Liver (tissue), 9 donors: ENCODE results near the gene RNFT2. TPM values are rescaled to one million over a fixed set of nuclear protein-coding genes. Genes with fewer than 3 reads are reported as not detected.

Experiments used
- DNase-seq: peaks from one replicate; pipeline ENCODE4 v3.0.0-alpha.2; 2017; ENCODE audit warnings: low spot score
- H3K27ac ChIP-seq, 2 donors: one replicate each; pipeline ENCODE4 v1.7.0; 2013; ENCODE audit warnings: inconsistent platforms in 2 of 2, low read length in 2 of 2, control low read depth in 1 of 2, low read depth in 1 of 2, mild to moderate bottlenecking in 1 of 2
- H3K27me3 ChIP-seq, 4 donors: one replicate each; pipeline versions ENCODE4 v1.6.1 to v1.7.0; 2013; ENCODE audit warnings: low read length in 3 of 4, inconsistent platforms in 1 of 4, mild to moderate bottlenecking in 1 of 4, moderate library complexity in 1 of 4; ENCODE audit not compliant: control insufficient read depth in 4 of 4, insufficient read depth in 4 of 4
- H3K36me3 ChIP-seq, 4 donors: one replicate each; pipeline versions ENCODE4 v1.6.1 to v1.7.0; 2013; ENCODE audit warnings: low read length in 3 of 4, mild to moderate bottlenecking in 3 of 4, low read depth in 1 of 4, moderate library complexity in 1 of 4; ENCODE audit not compliant: control insufficient read depth in 4 of 4, insufficient read depth in 3 of 4
- H3K4me1 ChIP-seq, 4 donors: one replicate each; pipeline versions ENCODE4 v1.6.1 to v1.7.0; 2013; ENCODE audit warnings: low read length in 3 of 4, mild to moderate bottlenecking in 3 of 4, moderate library complexity in 1 of 4; ENCODE audit not compliant: control insufficient read depth in 4 of 4, insufficient read depth in 4 of 4
- H3K4me3 ChIP-seq, 3 donors: one replicate each; pipeline versions ENCODE4 v1.6.1 to v1.7.0; 2013; ENCODE audit warnings: low read length in 3 of 3, control low read depth in 1 of 3, low read depth in 1 of 3, mild to moderate bottlenecking in 1 of 3
- H3K9ac ChIP-seq, 2 donors: one replicate each; pipeline ENCODE4 v1.7.0; 2013; ENCODE audit warnings: low read length in 2 of 2, mild to moderate bottlenecking in 2 of 2, moderate library complexity in 2 of 2, control low read depth in 1 of 2, low read depth in 1 of 2
- H3K9me3 ChIP-seq, 4 donors: one replicate each; pipeline versions ENCODE4 v1.6.1 to v1.7.0; 2013; ENCODE audit warnings: low read length in 3 of 4; ENCODE audit not compliant: control insufficient read depth in 4 of 4
- ATF3 ChIP-seq: IDR thresholded peaks from 2 replicates; pipeline ENCODE4 v1.6.1; 2016; ENCODE audit warnings: antibody characterized with exemption
- CTCF ChIP-seq: fragments of 150-350 bp; IDR thresholded peaks from 2 replicates; pipeline ENCODE4 v1.5.1; 2017; ENCODE audit warnings: improper control_type of control experiment, low read depth, low read length; ENCODE audit not compliant: missing input control
- EGR1 ChIP-seq, 2 donors: IDR thresholded peaks; 2 replicates each; pipeline ENCODE4 v1.6.1; 2016 to 2018; ENCODE audit warnings: antibody characterized with exemption in 2 of 2, low read depth in 2 of 2
- FOXA1 ChIP-seq: IDR thresholded peaks from 2 replicates; pipeline ENCODE4 v1.6.1; 2016; ENCODE audit warnings: antibody characterized with exemption
- FOXA2 ChIP-seq: IDR thresholded peaks from 2 replicates; pipeline ENCODE4 v1.6.1; 2016; ENCODE audit warnings: antibody characterized with exemption
- GABPA ChIP-seq, 2 donors: IDR thresholded peaks in 1 of 2; conservative IDR thresholded peaks in 1 of 2; 2 replicates each; pipeline ENCODE4 v1.6.1; 2016; ENCODE audit warnings: antibody characterized with exemption in 2 of 2, mild to moderate bottlenecking in 1 of 2, moderate library complexity in 1 of 2
- HNF4A ChIP-seq, 2 donors: conservative IDR thresholded peaks; 2 replicates each; pipeline ENCODE4 v1.6.1; 2016; ENCODE audit warnings: antibody characterized with exemption in 2 of 2, mild to moderate bottlenecking in 2 of 2
- HNF4G ChIP-seq: IDR thresholded peaks from 2 replicates; pipeline ENCODE4 v1.6.1; 2016; ENCODE audit warnings: antibody characterized with exemption
- MAX ChIP-seq: IDR thresholded peaks from 2 replicates; pipeline ENCODE4 v1.6.1; 2016; ENCODE audit warnings: antibody characterized with exemption
- NR2F2 ChIP-seq: IDR thresholded peaks from 2 replicates; pipeline ENCODE4 v1.6.1; 2016; ENCODE audit warnings: antibody characterized with exemption
- RAD21 ChIP-seq, 2 donors: IDR thresholded peaks; 2 replicates each; pipeline ENCODE4 v1.6.1; 2016; ENCODE audit warnings: antibody characterized with exemption in 2 of 2, mild to moderate bottlenecking in 2 of 2
- REST ChIP-seq: IDR thresholded peaks from 2 replicates; pipeline ENCODE4 v1.6.1; 2016; ENCODE audit warnings: antibody characterized with exemption, mild to moderate bottlenecking
- RXRA ChIP-seq, 2 donors: IDR thresholded peaks; 2 replicates each; pipeline ENCODE4 v1.6.1; 2017 to 2018; ENCODE audit warnings: antibody characterized with exemption in 2 of 2, mild to moderate bottlenecking in 1 of 2
- SP1 ChIP-seq: IDR thresholded peaks from 2 replicates; pipeline ENCODE4 v1.6.1; 2018; ENCODE audit warnings: antibody characterized with exemption, mild to moderate bottlenecking
- TAF1 ChIP-seq: conservative IDR thresholded peaks from 2 replicates; pipeline ENCODE4 v1.6.1; 2016; ENCODE audit warnings: antibody characterized with exemption, mild to moderate bottlenecking
- YY1 ChIP-seq: IDR thresholded peaks from 2 replicates; pipeline ENCODE4 v1.6.1; 2016; ENCODE audit warnings: antibody characterized with exemption, mild to moderate bottlenecking
- ZBTB33 ChIP-seq: IDR thresholded peaks from 2 replicates; pipeline ENCODE4 v1.6.1; 2016; ENCODE audit warnings: antibody characterized with exemption
- WGBS: extraction: QIAGEN DNeasy Blood & Tissue Kit; methylation state at CpG from one replicate; pipeline ENCODE4 v1.1.7; 2013; 5-methylcytosine and 5-hydroxymethylcytosine counted together
- polyA plus RNA-seq, 2 donors: library from polyadenylated mRNA; stranded (reverse) in 1 of 2; unstranded in 1 of 2; fragments of 200-250 nt in 1 of 2; fragments of >200 nt in 1 of 2; fragmentation: Nextera tagmentation in 1 of 2; extraction: Ambion mirVana in 1 of 2; gene quantifications; one replicate each; pipeline versions ENCODE4 v1.2.1 to v1.2.3, GENCODE V29; 2013 to 2015
- total RNA-seq, 2 donors: library from RNA; depleted of rRNA; stranded (reverse); fragments of >200 nt; gene quantifications; one replicate each; pipeline ENCODE4 v1.2.3, GENCODE V29; 2014
- donor health status: healthy.
- donor health status: healthy.
- donor health status: healthy.
- donor health status: healthy.
- donor health status: healthy.

Gene RNFT2
- total and polyA plus RNA-seq, 4 donors: 0.13 to 1.4 (median 0.19) TPM

GRCh38 chr12:116727261-116727660 lies 10.9 kb upstream of the RNFT2 start:
- H3K9me3 ChIP-seq: no peaks in the 10 kb centered on the region
- peak overlapping the region in 1 of 2 donors; percentile 5 for H3K9ac ChIP-seq
- no peak for DNase-seq
- peaks cover 0 to 3% (median 1%) of the 10 kb centered on the region in 4 donors for H3K36me3 ChIP-seq
- H3K4me1 ChIP-seq: peaks cover 0 to 3% (median 0%) of the 10 kb centered on the region in 4 donors
- no peaks in the 10 kb centered on the region for H3K27me3 ChIP-seq
- no peak overlapping the region for H3K4me3 ChIP-seq
- no peak overlapping the region for H3K27ac ChIP-seq
- no peak for TF ChIP-seq REST
- no peak for TF ChIP-seq YY1
- no peak for TF ChIP-seq FOXA2
- TF ChIP-seq CTCF: no peak
- no peak for TF ChIP-seq ATF3
- no peak for TF ChIP-seq HNF4G
- TF ChIP-seq GABPA (IDR thresholded peaks at IDR 0.05 in 1 of 2, conservative IDR thresholded peaks at IDR 0.05 in 1 of 2): no peak
- no peak for TF ChIP-seq HNF4A (conservative IDR thresholded peaks at IDR 0.05)
- TF ChIP-seq TAF1: no peak
- TF ChIP-seq RXRA (IDR thresholded peaks at IDR 0.05): no peak
- TF ChIP-seq NR2F2: no peak
- no peak for TF ChIP-seq EGR1 (IDR thresholded peaks at IDR 0.05; ENCODE audit: low read depth in 2 of 2)
- no peak for TF ChIP-seq SP1
- TF ChIP-seq RAD21 (IDR thresholded peaks at IDR 0.05): no peak
- TF ChIP-seq FOXA1: no peak
- TF ChIP-seq MAX: no peak
- TF ChIP-seq ZBTB33: no peak
- WGBS: 85% methylated on average over 3 of the region's 3 CpGs
